ENCODE data around the gene GCNA.
A peak's percentile ranks its signal among the peaks of the same experiment; 100 is the strongest.

GCNA gene

DNA sequence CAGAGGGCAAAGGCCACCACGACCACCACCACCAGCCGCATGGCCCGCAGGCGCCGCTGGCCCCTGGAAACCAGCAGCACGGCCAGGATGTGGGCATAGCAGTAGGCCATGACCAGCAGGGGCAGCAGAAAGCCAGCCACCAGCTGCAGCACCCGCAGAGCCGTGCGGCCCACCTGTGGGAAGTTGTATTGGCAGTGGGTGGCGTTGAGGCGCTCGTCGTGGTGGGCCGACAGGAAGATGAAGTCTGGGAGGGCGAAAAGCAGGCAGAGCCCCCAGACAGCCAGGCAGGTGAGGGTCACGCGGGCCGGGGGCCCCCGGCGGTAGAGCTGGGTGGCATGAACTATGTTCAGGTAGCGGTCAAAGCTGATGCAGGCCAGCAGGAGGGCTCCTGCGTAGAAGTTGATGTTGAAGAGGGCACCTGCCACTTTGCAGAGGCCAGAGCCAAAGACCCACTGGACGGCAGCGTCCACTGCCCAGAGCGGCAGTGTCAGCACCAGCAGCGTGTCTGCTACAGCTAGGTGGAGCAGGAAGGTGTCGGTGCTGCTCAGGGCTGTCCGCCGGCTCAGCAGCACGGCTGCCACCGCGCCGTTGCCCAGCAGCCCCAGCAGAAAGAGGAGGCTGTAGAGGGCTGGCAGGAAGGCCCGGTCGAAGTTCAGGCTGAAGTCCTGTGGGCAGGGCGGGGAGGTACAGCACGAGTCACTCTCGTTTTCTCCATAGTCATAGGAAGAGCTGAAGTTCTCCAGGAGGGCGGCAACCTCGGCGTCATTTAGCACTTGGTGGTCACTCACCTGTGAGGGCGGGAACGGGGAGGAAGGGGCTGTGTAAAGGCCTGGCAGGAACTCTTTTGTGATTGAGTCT is 38.7 kb downstream of the GCNA start:
- no peak for ATAC-seq

DNA sequence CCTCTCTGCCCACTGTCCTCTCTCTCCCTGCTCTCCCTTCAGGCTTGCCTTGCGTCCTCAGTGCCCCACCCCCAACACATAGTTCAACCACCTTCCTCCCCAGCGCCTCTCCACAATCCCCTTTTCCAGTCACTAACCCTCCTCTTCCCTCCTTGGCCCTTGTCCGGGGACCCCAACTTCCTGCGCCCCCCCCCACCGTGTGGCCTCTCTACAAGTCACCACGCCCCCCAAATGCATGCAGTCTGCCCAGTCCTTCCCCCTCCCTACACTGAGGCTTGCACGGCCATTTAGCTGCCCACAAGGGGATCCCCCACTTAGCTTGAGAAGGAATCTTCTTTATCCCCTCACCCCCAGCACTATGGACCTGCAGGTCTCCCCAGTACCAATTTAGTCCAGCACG is 39.5 kb downstream of the GCNA start:
- ATAC-seq (no peak), DNase-seq (peak; percentile 37)

More for the DNA sequence above, 38.7 kb downstream of the GCNA start:
- DNase-seq = peak; percentile 48

DNA sequence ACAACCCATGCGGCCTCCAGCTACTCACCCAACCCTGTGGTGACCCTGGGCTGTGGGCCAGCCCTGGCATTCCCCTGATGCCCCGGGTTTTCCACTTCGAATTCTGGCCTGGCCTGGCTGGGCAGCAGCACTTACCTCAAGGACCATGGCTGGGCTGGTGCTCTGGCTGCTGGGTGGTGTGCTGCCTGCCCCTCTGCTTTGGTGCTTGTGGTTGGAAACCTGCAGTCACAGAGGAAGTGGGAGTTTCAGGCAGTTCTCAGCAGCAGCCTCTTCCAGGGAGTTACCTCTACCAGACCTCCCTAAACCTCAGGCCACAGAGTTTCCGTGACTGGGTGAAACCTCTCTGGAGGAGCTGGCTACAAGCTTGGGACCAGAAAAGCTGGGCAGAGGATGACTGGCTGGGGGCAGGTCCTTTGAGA is 40.1 kb downstream of the GCNA start, which contains the start of gene CXCR3:
CXCR3 (minus strand) TSS at position 209 of the 419 bp plus-strand sequence; CDS start at position 147, 62 bp downstream.
- DNase-seq = peak; percentile 79
- ATAC-seq = peak; percentile 69

DNA sequence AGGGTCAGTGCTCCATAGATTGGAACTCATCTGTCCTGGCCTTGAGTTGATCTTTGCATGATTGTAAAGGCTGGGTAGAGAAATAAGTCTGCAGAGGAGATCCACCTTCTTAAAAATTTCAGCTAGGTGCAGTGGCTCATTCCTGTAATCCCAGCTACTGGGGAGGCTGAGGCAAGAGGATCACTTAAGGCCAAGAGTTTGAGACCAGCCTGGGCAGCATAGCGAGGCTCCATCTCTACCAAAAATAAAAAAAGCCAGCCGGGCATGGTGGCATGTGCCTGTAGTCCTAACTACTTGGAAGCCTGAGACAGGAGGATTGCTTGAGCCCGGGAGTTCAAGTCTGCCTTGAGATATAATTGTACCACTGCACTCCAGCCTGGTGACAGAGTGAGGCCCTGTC is 40.5 kb downstream of the GCNA start:
- DNase-seq (no peak), ATAC-seq (no peak)

DNA sequence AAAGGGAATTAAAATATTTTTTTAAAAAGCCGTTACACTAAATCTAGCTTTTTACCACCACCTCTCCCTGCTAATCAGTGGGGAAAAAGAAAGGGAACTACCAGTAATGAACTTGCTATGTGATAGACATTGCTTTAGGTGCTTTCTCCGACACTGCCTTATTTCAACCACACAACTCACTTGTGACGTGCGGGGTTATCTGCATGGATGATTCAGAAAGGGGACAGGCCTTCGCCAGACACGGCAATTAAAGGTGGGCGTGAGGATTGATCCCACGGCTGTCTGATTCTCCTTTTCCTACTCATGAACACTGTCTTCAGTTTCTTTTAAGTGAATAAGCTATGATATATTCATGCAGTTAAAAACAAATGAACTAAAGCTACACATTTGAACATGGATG is 41.0 kb downstream of the GCNA start:
- DNase-seq (peak; percentile 73), ATAC-seq (peak; percentile 50)

DNA sequence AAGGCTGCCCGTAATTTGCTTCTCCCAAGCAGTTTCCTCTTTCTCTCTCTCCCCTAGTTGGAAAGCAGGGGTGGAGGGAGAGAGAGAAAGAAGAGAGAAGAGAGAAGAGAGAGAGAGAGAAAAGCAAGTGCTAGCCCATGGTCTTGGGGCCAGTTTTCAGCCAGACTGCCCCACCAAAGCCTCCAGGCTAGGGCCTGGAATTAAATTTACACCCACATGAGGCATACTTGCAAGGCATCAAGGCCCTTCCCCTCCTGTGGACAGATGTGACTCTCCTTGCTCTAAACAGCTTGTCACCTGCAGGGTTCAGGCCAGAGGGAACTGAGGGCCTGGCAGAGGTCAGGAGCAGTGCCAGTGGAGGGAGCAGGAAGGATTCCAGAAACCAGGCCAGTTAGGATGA is 41.7 kb downstream of the GCNA start:
- DNase-seq = no peak
- ATAC-seq = no peak

DNA sequence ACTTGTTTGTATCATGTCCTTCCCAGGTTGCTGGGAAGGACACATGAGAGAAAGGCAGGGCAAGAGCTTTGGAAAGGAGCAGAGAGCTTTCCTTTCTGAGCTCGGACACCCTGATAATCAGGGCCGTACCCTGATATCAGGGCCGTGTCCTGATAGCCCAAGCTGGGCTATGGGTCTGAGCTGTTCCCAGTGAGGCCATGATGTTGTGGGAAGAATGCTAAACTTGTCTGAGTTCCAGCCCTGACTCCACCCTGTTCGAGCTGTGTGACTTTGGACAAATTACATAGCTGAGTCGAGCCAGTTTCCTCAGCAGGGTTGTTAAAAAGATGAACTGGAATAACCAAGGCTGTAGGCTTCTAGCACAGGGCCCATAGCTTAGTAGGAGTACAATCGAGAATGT is 43.4 kb downstream of the GCNA start:
- no peak for DNase-seq

DNA sequence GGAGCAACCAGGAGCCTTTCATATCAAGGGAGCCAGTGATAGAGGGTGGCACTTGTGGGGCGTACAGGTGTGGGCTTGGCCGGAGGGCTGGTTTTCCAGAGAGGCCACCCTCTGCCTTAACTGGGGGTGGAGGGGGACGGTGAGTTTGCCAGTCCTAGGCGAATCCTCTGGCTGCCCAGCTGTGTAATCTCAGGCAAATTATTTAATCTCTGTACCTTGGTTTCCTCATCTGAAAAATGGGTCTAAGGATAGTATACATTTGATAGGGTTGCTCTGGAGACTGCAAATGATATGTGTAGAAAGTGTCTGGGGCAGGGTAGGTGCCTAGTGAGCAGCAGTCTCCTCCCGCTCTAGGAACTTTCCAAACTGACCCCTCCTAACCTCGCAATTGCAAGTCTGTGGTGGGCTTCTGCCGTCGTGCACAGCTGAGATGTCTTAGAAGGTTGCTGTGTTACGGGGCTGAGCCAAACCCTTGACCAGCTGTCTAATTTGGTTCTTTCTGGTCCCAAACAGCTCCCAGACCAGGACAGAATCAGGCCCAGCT is 43.9 kb downstream of the GCNA start:
- DNase-seq (no peak), ATAC-seq (no peak)

More for the DNA sequence above, 43.4 kb downstream of the GCNA start:
- ATAC-seq = no peak

DNA sequence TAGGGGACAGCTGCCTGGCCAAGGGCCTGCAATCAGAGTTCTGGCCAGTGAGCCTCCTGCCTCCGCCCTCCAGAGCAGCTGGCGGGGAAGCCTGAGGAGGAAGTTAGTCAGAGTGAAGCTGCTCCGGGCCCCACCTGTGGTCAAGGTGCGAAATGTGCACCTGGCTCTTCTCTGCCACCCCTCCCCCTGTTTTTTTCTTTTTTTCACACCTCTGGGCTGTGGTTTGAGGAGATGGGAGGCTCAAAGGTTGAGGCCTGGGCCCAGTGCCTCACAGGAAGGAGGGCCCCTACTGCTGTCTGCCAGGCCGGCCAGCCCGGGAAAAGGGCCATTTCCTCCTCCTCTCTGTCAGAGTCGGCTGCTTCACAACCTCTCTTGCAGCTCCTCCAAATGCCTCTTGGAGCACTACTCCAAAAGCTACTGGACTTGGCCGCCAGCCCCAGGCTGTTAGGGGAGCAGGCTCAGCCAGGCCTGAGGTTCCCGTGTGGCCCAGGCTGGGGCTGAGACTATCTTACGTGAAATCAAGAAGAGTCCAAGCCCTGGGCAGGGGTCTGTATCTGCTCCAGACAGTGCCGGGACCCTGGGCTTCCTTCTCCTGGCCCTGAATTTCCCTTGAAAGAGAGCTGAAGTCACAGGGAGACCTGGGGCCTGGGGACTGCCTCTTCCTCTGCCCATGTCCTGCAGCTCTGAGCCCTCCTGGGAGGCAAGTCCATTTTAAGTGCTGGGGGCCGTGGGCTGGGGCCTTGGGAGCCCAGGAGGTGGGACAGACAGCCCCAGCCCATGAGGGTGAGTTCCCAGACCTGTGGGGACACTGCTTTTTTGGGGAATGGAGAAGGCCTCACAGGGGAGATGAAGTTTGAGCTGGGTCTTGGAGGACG is 44.6 kb downstream of the GCNA start:
- DNase-seq (peak; percentile 72), ATAC-seq (peak; percentile 42)

DNA sequence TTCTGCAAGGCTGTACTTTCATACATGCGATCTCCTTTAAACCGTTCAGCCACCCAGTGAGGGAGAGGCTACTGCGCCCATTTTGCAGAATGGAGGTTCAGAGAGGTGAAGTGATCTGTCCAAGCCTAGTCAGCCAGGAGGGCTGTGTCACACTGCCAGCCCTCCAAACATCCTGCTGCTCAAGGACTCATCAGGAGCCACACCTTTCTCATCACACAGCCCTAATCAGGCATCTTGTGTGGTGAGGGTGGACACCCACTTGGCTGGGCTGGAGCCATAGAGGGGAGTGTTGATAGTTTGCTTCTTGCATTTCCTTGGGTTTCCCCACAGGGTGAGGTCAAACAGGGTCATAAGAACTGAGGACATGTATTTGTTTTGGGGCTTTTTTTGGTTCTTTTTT is 45.5 kb downstream of the GCNA start:
- DNase-seq (peak; percentile 31), ATAC-seq (peak; percentile 33)

DNA sequence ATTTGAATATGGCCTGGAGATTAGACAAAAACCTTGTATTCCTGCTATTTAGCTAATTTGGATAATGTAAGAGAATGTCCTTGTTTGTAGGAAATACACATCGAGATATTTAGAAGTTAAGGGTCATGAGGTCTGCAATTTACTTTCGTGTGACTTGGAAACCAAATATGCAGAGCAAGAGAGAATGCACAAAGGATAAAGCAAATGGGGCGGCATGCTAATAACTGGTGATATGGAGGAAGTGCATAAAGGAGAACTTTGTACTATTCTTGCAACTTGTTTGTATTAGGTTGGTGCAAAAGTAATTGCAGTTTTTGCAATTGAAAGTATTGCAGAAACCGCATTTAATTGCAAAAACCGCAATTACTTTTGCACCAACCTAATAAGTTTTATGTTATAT is 47.2 kb downstream of the GCNA start:
- ATAC-seq (no peak), DNase-seq (no peak)

DNA sequence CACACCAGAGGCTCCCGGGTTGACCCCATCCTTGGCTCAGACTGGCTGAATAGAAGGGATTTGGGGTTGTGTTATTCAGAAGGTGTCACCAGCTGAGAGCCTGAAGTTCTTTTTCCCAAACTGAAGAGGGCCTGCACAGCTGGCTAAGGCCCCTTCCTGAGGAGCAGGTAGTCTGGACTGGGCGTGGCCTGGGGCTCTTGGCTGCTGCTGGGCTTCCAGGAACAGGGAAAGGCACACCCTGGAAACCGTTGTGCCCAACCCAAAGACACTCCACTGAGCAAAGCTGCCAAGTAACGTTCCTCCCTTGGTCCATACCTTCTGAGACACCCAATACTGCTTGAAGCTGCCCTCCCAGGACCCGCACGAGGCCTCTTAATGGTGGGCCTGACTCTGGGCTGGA is 48.3 kb downstream of the GCNA start:
- DNase-seq (no peak), ATAC-seq (no peak)

DNA sequence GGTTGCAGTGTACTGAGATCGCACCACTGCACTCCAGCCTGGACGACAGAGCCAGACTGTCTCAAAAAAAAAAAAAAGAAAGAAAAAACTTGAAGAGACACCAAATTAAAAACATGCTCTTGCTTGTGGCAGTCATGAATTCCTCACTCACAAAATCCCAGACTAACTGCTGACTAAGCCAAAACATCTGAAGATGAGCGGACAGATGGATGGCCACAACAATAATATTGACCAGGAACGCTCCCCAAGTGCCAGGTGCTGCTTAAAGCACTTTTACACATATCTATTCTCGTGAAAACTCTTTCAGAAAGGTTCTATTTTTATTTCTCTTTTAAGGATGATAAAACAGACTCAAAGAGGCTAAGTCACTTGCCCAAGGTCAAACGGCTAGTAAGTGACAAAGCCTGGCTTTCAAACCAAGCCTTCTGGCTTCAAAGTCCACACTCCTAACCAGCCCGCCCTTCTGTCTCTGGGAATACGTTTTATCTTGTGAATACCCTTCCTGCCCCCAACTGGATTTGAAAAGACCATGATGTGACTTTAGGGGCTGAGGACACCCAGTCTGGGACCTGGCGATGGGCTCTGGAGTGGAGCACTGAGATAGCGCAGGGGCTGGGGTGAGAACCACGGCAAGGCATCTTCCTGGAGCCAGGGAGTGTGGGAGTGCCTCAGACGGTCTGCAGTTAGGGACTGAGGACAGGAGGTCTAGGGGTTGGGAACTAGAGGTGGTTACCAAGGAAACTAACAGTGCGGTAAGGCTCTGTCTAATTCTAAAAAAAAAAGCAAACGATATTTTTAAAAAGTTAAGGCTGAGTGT is 49.6 kb downstream of the GCNA start:
- ATAC-seq (no peak), DNase-seq (no peak)

DNA sequence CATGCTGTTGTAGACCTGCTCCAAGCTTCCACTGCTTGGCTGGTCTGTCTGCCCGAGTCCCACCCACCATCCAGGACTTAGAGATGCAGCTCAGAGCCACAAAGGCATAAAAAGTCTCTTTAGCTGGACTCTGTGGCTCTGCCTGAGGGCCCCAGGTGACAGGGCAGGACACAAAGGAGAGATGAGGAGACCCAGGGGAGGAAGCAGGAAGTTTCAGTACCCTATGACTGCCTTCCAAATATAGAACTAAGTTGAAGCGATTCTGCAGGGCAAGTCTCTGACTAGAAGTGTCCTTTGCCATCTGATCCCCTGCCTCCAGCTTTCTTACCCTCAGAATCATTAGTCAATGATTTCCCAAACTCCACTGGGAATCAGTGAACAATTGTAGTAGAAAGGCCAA is 51.2 kb downstream of the GCNA start:
- ATAC-seq (no peak), DNase-seq (no peak)

DNA sequence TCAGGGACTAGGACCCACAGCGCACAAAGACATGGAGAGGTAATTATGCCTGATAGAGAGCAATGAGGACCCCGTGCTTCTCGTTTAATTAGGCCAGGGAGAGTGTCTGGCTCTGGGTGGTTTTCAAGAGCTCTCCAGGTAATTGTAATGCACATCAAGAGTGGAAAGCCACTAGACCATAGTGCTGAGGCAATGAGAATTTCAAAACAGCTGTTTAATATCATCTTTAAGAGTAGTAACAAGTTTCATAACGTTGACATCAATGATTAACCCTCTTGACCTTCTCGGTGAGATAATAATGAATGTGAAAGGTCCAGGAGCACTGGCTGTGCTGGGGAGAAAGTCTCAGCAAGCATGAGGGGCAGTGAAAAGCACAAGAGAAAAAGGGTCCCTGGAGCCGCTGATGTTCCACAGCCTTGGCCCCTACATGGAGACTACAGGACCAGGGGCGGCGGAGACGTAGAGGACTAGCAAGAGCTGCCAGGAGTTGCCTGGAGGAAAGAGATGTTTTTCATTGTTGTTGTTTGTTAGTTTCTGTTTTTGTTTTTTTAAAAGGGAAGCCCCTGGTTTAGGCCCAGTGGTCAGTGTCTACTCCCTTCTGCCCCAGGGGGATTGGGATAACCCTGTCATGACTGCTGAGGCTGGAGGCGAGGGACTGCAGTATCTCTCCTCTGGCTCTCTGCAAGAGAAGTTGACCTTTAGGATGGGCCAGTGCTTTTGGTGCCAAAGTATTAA is 54.9 kb downstream of the GCNA start:
- no peak for ATAC-seq
- DNase-seq = no peak

DNA sequence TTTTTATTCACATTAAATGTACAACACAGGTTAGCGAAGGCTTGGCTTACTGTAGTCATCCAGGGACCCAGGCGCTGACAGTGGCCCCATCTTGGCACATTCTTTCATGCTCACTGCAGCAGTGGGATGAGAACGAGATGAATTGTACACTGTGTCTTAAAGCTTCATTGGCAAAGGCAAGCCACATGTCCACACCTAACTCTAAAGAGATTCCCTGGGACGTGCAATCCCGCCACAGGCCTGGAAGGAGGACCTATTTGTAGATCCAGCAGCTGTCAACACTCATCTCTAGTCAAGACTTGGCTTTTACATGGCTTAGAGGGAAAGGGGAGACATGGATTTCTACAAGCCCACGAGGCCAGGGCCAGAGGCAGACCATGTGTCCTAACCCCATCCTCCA is 56.1 kb downstream of the GCNA start:
- DNase-seq (no peak), ATAC-seq (no peak)

DNA sequence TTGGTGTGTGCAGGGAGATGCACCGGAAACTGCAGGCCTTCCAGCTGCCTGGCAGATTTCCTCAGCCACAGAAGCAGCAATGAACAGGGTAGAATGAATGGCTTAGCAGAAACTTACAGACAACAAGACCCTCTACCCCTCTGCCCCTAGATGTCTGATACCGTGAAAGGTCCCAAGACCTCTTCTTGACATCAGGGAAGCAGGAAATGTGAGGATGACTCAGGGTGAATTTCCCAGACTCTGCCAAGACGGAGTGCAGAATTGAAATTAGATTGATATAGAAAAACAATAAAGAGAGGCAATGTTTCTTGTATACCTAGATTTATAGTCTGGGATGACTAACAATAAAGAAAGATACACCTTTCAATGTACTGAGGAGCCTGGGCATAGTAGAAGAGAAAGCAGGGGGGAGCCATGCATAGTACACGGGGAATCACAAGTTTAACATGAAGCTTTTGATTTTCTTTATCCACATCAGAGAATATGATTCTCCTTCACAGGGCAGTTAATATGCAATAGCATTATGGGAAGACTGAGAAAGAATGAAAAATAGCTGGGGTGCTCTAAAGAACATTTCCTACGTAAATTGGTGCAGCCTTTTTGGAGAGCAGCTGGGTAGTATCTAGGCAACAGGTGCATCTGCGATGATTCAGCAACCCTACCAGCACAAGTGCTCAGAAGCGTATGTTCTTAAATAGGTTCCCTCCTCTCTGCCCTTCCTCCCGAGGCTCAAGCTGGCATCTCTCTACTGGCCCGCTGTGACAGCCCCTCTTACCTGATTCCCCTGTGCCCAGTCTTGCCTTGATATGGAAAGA is 58.4 kb downstream of the GCNA start:
- DNase-seq = no peak
- ATAC-seq = peak; percentile 66

DNA sequence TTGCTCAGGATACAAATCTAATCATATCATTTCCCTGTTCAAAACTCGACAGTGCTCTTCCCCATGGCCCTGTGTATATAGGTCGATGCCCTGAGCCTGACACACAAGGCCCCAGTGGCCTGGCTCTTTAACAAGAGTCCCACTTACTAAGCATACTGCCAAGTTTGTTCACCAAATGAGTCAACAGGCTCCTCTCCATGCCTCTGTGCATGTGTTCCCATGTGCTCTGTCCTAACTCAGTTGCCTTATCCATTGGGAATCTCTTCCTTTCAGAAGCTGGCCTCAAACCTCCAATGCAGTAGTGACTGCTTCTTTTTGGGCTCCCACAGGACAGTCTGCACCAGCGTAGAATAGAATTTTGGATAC is 59.0 kb downstream of the GCNA start:
- ATAC-seq (peak; percentile 60), DNase-seq (no peak)

DNA sequence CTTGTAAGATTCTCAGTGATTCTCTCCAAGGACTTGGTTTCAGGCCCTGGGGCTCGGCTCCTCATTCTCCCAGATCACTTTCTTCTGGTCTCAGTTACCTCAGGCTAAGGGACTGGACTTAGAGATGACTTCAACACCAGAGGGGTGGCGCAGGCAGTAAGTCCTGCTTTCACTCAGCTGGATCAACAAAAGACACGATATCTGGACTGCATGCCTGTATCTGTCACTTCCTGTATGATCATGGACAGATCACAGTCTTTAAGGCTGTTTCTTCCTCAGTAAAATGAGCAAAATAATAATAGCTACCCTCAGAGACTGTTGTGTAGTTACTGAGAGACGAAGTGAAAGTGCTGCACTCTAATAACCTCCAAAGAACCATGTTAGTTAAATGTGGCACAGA is 59.6 kb downstream of the GCNA start:
- ATAC-seq (no peak), DNase-seq (no peak)

DNA sequence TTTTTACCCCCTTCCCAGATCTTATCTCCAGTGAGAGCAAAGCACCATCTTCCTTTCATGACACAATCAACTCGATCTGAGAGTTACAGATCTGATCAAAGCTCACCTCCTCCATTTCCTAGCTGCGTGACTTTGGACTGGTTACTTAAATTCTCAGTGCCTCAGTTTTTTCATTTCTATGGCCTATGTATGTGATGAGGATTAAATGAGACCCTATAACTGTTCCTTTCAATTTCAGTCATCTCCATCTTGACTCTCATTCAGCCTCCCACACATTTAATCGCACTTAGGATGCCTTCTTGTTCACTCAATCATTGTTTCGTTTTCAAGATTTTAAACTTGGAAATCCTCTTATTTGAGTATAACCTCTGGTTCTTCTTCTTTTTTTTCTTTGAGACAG is 60.2 kb downstream of the GCNA start:
- DNase-seq = no peak
- ATAC-seq = peak; percentile 62
